Endothelial cell of umbilical vein (primary cell): ENCODE data around the gene ALK. TPM values are rescaled to one million over a fixed set of nuclear protein-coding genes. Genes with fewer than 3 reads are reported as not detected.

Experiments
- BruUV-seq: library from RNA; stranded (reverse); fragments of 400-500 nt; replicated peaks from 2 replicates; lab custom pipeline; 2021; lab: Mats Ljungman, UMichigan
- CTCF ChIA-PET: fragments of 300-600, 350-600 bp; sonication (Branson Sonifier 250); formaldehyde crosslinking; loops from one replicate; lab custom pipeline; 2021; ENCODE audit warnings: antibody characterized with exemption, inconsistent platforms; lab: Charles Lee
- POLR2A ChIA-PET: fragments of 300-600, 350-600 bp; sonication (Branson Sonifier 250); formaldehyde crosslinking; loops from one replicate; lab custom pipeline; 2021; ENCODE audit warnings: antibody characterized with exemption, inconsistent platforms; lab: Charles Lee
- DNase-seq: peaks from one replicate; pipeline ENCODE4 v3.0.0-alpha.2; 2011; ENCODE audit warnings: low read depth, low spot score
- FAIRE-seq: peaks from 2 replicates; lab custom pipeline; 2011; peaks lifted over from hg19 to GRCh38; lab: Jason Lieb, UNC
- H2AFZ ChIP-seq: 2 replicates; pipeline ENCODE4 v1.6.0; 2012; ENCODE audit warnings: low read depth, low read length, control low read depth, inconsistent platforms
- H3K27ac ChIP-seq: 2 replicates; pipeline ENCODE4 v1.5.1; 2011; ENCODE audit warnings: low read depth, mild to moderate bottlenecking, control low read depth, low read length, moderate library complexity; ENCODE audit not compliant: insufficient read depth
- H3K27me3 ChIP-seq, 2 experiments: 2 replicates each; pipeline versions ENCODE4 v1.6.0 to v1.6.1; 2011; ENCODE audit warnings: low read length in 2 of 2, mixed read lengths in 1 of 2; ENCODE audit not compliant: control insufficient read depth in 2 of 2, insufficient read depth in 2 of 2
- H3K36me3 ChIP-seq, 2 experiments: 2 replicates in 1 of 2; 3 replicates in 1 of 2; pipeline ENCODE4 v1.5.1; 2011; ENCODE audit warnings: low read length in 2 of 2, mild to moderate bottlenecking in 1 of 2, moderate library complexity in 1 of 2; ENCODE audit not compliant: control insufficient read depth in 2 of 2, insufficient read depth in 2 of 2; ENCODE audit errors: extremely low read depth in 1 of 2
- H3K4me1 ChIP-seq: 3 replicates; pipeline ENCODE4 v1.5.1; 2011; ENCODE audit warnings: mild to moderate bottlenecking, low read length; ENCODE audit not compliant: control insufficient read depth, insufficient read depth; ENCODE audit errors: extremely low read depth
- H3K4me2 ChIP-seq: 2 replicates; pipeline ENCODE4 v1.6.1; 2011; ENCODE audit warnings: low read length, control low read depth, mixed read lengths; ENCODE audit not compliant: insufficient read depth
- H3K4me3 ChIP-seq, 3 experiments: fragments of 200-600 bp in 1 of 3; sonication (generic), shearing (Covaris generic) in 1 of 3; replicated peaks in 1 of 3; 2 replicates each; pipeline ENCODE4 v1.5.1; 2011 to 2016; ENCODE audit warnings: control low read depth in 3 of 3, low read length in 3 of 3, mild to moderate bottlenecking in 2 of 3, inconsistent platforms in 1 of 3, low read depth in 1 of 3, moderate library complexity in 1 of 3; ENCODE audit not compliant: insufficient read depth in 1 of 3
- H3K79me2 ChIP-seq: 2 replicates; pipeline ENCODE4 v1.6.0; 2012; ENCODE audit warnings: low read length, inconsistent platforms; ENCODE audit not compliant: control insufficient read depth, insufficient read depth
- H3K9ac ChIP-seq: replicated peaks from 2 replicates; pipeline ENCODE3; 2011; ENCODE audit warnings: low read length, control low read depth; ENCODE audit not compliant: insufficient read depth; ENCODE audit errors: extremely low read depth
- H3K9me1 ChIP-seq: replicated peaks from 3 replicates; pipeline ENCODE4 v1.6.0; 2011; ENCODE audit warnings: mild to moderate bottlenecking, low read length; ENCODE audit not compliant: control insufficient read depth, insufficient read depth; ENCODE audit errors: extremely low read depth
- H3K9me3 ChIP-seq: replicated peaks from 2 replicates; pipeline ENCODE4 v1.5.1; 2012; ENCODE audit warnings: low read length, inconsistent platforms; ENCODE audit not compliant: control insufficient read depth, insufficient read depth
- H4K20me1 ChIP-seq: replicated peaks from 2 replicates; pipeline ENCODE3; 2011; ENCODE audit warnings: mild to moderate bottlenecking, low read length; ENCODE audit not compliant: control insufficient read depth, insufficient read depth; ENCODE audit errors: extremely low read depth
- CTCF ChIP-seq, 2 donors: IDR thresholded peaks; 1 replicate in 1 of 2; 2 replicates in 1 of 2; pipeline ENCODE4 v1.5.1; 2011; ENCODE audit warnings: low read length in 2 of 2, mild to moderate bottlenecking in 2 of 2, moderate library complexity in 2 of 2, control low read depth in 1 of 2, inconsistent platforms in 1 of 2, low read depth in 1 of 2; ENCODE audit not compliant: insufficient read depth in 1 of 2; ENCODE audit errors: extremely low read depth in 1 of 2
- EZH2 ChIP-seq: IDR thresholded peaks from 2 replicates; pipeline ENCODE4 v1.6.1; 2012; ENCODE audit warnings: borderline replicate concordance, low read depth, mild to moderate bottlenecking, moderate library complexity, low read length, inconsistent platforms; ENCODE audit not compliant: severe bottlenecking
- FOS ChIP-seq: IDR thresholded peaks from 2 replicates; pipeline ENCODE4 v1.6.1; 2011; ENCODE audit warnings: mild to moderate bottlenecking, low read length, moderate library complexity, borderline replicate concordance; ENCODE audit not compliant: insufficient read depth
- GATA2 ChIP-seq: IDR thresholded peaks from 2 replicates; pipeline ENCODE4 v1.7.0; 2011; ENCODE audit warnings: low read depth, mild to moderate bottlenecking, moderate library complexity, mixed read lengths, low read length; ENCODE audit not compliant: insufficient read length, insufficient read depth
- JUN ChIP-seq: IDR thresholded peaks from 2 replicates; pipeline ENCODE4 v1.6.1; 2011; ENCODE audit warnings: borderline replicate concordance, low read depth; ENCODE audit not compliant: insufficient read length, insufficient read depth
- MAX ChIP-seq: IDR thresholded peaks from 2 replicates; pipeline ENCODE4 v1.6.1; 2011; ENCODE audit not compliant: insufficient read depth, insufficient read length
- MYC ChIP-seq: IDR thresholded peaks from one replicate; pipeline ENCODE4 v1.6.1; 2011; ENCODE audit warnings: mild to moderate bottlenecking, low read depth, low read length
- POLR2A ChIP-seq: IDR thresholded peaks from 2 replicates; pipeline ENCODE4 v1.6.1; 2012; ENCODE audit warnings: low read depth, mild to moderate bottlenecking, control low read depth, low read length
- POLR2AphosphoS5 ChIP-seq: IDR thresholded peaks from 2 replicates; pipeline ENCODE4 v1.6.1; 2012; ENCODE audit warnings: low read depth, mild to moderate bottlenecking, control low read depth, low read length, moderate library complexity; ENCODE audit not compliant: insufficient read depth
- dilution Hi-C: fragments of 300-500 bp; cut with MboI; formaldehyde crosslinking; loops from one replicate; pipeline ENCODE4 v1.15.0; 2019; ENCODE audit warnings: low sequenced_read_pairs; ENCODE audit not compliant: extremely low pct_ligation_motif_present
- intact Hi-C: fragments of 100-400 bp; cut with micrococcal nuclease; formaldehyde crosslinking; loops from one replicate; pipeline ENCODE4 v1.10.0; 2022
- polyA plus RNA-seq, 4 experiments: library from polyadenylated mRNA; depleted of rRNA in 3 of 4; stranded (reverse) in 3 of 4; unstranded in 1 of 4; fragments of >200 nt; gene quantifications; 2 replicates each; pipeline versions ENCODE4 v1.2.1 to v1.2.3, GENCODE V29; 2011 to 2012; ENCODE audit warnings: missing spikeins in 1 of 4
- total RNA-seq: library from RNA; stranded (reverse); gene quantifications from 2 replicates; pipeline ENCODE4 v1.2.3, GENCODE V29; 2021

Gene ALK
- total and polyA plus RNA-seq, 2 donors (not counting 3 experiments of a cell fraction or from before 2014, with no cell fraction given), result not detected

GRCh38 chr2:29582062-29582461 lies 339.3 kb downstream of the ALK start:
- no peaks in the 10 kb centered on the region for H3K9me1 ChIP-seq
- POLR2A ChIA-PET, result no interaction called here
- no peak overlapping the region for H3K4me2 ChIP-seq
- FAIRE-seq, result no peak
- H3K4me1 ChIP-seq, result no peaks in the 10 kb centered on the region
- H3K27ac ChIP-seq, result no peak overlapping the region
- no peaks in the 10 kb centered on the region for H3K79me2 ChIP-seq
- intact Hi-C loops, result no loop called here
- DNase-seq, result no peak
- H3K27me3 ChIP-seq, result no peaks in the 10 kb centered on the region
- CTCF ChIA-PET, result no interaction called here
- H3K9me3 ChIP-seq, result peaks cover 4% of the 10 kb centered on the region
- no peak overlapping the region for H3K4me3 ChIP-seq
- H2AFZ ChIP-seq, result no peak overlapping the region
- no peaks in the 10 kb centered on the region for H3K36me3 ChIP-seq
- TF ChIP-seq JUN (no peak), CTCF (IDR thresholded peaks at IDR 0.05; ENCODE audit: extremely low read depth in 1 of 2, insufficient read depth in 1 of 2, low read depth in 1 of 2, low read length in 2 of 2) (no peak)
- no peak overlapping the region for H3K9ac ChIP-seq
- no TSS peak for BruUV-seq
- no peaks in the 10 kb centered on the region for H4K20me1 ChIP-seq
- dilution Hi-C loops, result no loop called here

- H3K9me3 ChIP-seq, result peaks cover 4% of the 10 kb centered on the region
- dilution Hi-C loops (no loop called here), intact Hi-C loops (no loop called here)
- H3K4me1 ChIP-seq, result no peaks in the 10 kb centered on the region
- ChIA-PET CTCF (no interaction called here), POLR2A (no interaction called here)
- H4K20me1 ChIP-seq, result no peaks in the 10 kb centered on the region
- no peak overlapping the region for H3K9ac ChIP-seq
- no peaks in the 10 kb centered on the region for H3K9me1 ChIP-seq
- no peak overlapping the region for H3K4me2 ChIP-seq
- BruUV-seq, result no TSS peak
- DNase-seq, result no peak
- no peaks in the 10 kb centered on the region for H3K79me2 ChIP-seq
- FAIRE-seq, result no peak
- no peaks in the 10 kb centered on the region for H3K36me3 ChIP-seq
- no peak for TF ChIP-seq MAX
- no peak for TF ChIP-seq MYC
- no peak for TF ChIP-seq GATA2
- TF ChIP-seq JUN, result no peak
- TF ChIP-seq POLR2AphosphoS5, result no peak
- TF ChIP-seq EZH2, result no peak
- TF ChIP-seq POLR2A, result no peak
- TF ChIP-seq CTCF (IDR thresholded peaks at IDR 0.05; ENCODE audit: extremely low read depth in 1 of 2, insufficient read depth in 1 of 2, low read depth in 1 of 2, low read length in 2 of 2), result no peak
- no peak for TF ChIP-seq FOS
- H3K27ac ChIP-seq, result no peak overlapping the region
- H2AFZ ChIP-seq, result no peak overlapping the region
- no peaks in the 10 kb centered on the region for H3K27me3 ChIP-seq
- H3K4me3 ChIP-seq, result no peak overlapping the region
Observed at GRCh38 chr2:29580223-29580622, 341.2 kb downstream of the ALK start.
